ENCODE measurements around the gene REC8. TPM values are rescaled to one million over a fixed set of nuclear protein-coding genes. Genes with fewer than 3 reads are reported as not detected.

REC8 gene
- total and polyA plus RNA-seq, 2 experiments from 2014 or later, result 44.8 to 170 TPM

DNA sequence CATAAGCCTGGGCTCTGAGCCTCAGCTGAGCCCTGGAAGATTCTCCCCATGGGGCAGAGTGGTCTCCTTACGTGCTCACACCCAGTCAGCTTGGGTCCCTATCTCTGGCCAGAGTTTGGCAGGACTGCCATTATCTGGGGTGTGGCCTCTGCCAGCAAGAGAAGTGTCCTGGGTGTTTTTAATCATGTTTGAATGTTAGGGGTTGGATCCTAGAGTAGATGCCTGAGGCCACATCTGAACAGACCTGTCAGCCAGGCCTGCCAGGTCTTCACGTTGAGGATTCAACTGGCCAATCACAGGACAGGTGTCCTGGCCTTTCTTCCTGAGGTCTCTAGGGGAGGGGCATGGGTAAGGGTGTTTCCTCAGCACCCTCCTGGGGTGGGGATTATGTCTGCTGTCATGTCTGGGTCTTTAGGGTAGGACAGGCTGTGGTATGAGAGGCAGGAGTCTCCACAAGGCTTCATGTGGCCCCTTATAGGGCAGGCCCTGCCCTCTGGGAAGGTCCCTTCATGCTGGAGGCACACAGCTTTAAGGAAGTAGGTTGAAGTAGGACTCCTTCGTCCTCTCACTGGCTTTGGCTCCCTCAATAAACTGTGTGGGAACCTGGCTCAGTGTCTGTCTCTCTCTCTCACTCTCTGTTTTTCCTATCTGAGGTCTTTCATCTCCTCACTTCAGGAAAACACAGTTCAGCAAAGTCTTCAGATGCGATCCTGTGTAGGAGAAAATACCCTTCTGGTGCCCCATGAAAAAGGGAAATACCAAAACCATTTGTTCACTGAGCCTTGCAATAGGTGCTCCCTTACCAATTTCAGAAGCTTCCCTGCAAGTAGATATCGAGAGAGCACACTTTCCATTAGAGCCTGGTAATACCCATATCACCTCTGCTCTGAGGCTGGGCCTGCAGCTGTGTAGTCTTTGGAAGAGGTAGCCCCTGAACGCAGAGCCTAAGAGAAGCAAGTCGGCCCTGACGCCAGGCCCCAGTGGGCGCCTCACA is 48.2 kb upstream of the REC8 start:
- no peak for DNase-seq (ENCODE audit: low spot score)
- Histone ChIP-seq H3K4me2 (no peak overlapping the region), H3K79me2 (no peaks in the 10 kb centered on the region), H4K20me1 (ENCODE audit: insufficient read depth, poor library complexity, severe bottlenecking) (no peaks in the 10 kb centered on the region), H3K4me3 (no peak overlapping the region), H3K4me1 (ENCODE audit: insufficient read depth) (no peaks in the 10 kb centered on the region), H3K9me3 (ENCODE audit: low read depth) (no peaks in the 10 kb centered on the region), H3K27me3 (no peaks in the 10 kb centered on the region), H2AFZ (no peak overlapping the region), H3K9me2 (replicated peaks; ENCODE audit: insufficient read depth) (no peaks in the 10 kb centered on the region), H3K27ac (no peak overlapping the region), H3K36me3 (replicated peaks; ENCODE audit: insufficient read depth, low read depth) (no peaks in the 10 kb centered on the region)
- 91% methylated on average over 9 of the region's 9 CpGs for WGBS (ENCODE audit: low lambda C conversion rate, missing lambda C conversion rate)
- TF ChIP-seq EZH2phosphoT487 (IDR thresholded peaks at IDR 0.05; ENCODE audit: low read depth, severe bottlenecking, unreplicated experiment), result no peak
- no peak for TF ChIP-seq CTCF (IDR thresholded peaks at IDR 0.05; ENCODE audit: poor library complexity)
- no peak for TF ChIP-seq EZH2 (IDR thresholded peaks at IDR 0.05; ENCODE audit: borderline replicate concordance)

GRCh38 chr14:24126939-24127338 is 44.9 kb upstream of the REC8 start:
- H3K9me2 ChIP-seq (replicated peaks; ENCODE audit: insufficient read depth), result no peaks in the 10 kb centered on the region
- no peak overlapping the region for H3K27ac ChIP-seq
- H3K4me1 ChIP-seq (ENCODE audit: insufficient read depth), result no peaks in the 10 kb centered on the region
- H3K9me3 ChIP-seq (ENCODE audit: low read depth), result no peaks in the 10 kb centered on the region
- no peaks in the 10 kb centered on the region for H3K79me2 ChIP-seq
- H3K4me3 ChIP-seq, result no peak overlapping the region
- TF ChIP-seq CTCF (IDR thresholded peaks at IDR 0.05; ENCODE audit: poor library complexity) (no peak), EZH2phosphoT487 (IDR thresholded peaks at IDR 0.05; ENCODE audit: low read depth, severe bottlenecking, unreplicated experiment) (no peak), EZH2 (IDR thresholded peaks at IDR 0.05; ENCODE audit: borderline replicate concordance) (no peak)
- DNase-seq (ENCODE audit: low spot score), result no peak
- no peak overlapping the region for H2AFZ ChIP-seq
- no peaks in the 10 kb centered on the region for H3K36me3 ChIP-seq (replicated peaks; ENCODE audit: insufficient read depth, low read depth)
- H3K27me3 ChIP-seq, result no peaks in the 10 kb centered on the region
- H4K20me1 ChIP-seq (ENCODE audit: insufficient read depth, poor library complexity, severe bottlenecking), result no peaks in the 10 kb centered on the region
- H3K4me2 ChIP-seq, result no peak overlapping the region

DNA sequence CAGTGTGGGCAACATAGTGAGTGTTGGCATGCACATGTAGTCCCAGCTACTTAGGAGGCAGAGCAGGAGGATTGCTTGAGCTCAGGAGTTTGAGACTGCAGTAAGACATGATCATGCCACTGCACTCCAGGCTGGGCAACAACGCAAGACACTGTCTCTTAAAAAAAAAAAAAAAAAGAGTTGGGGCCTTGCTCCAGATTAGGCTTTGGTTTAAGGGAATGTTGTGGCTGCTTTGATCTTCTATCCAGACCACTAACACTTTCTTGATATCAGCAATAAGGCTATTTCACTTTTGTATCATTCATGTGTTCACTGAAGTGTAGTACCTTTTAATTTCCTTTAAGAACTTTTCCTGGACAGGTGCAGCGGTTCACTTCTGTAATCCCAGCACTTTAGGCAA is 44.2 kb upstream of the REC8 start:
- Histone ChIP-seq H4K20me1 (ENCODE audit: insufficient read depth, poor library complexity, severe bottlenecking) (no peaks in the 10 kb centered on the region), H3K4me2 (no peak overlapping the region), H3K4me3 (no peak overlapping the region), H3K4me1 (ENCODE audit: insufficient read depth) (no peaks in the 10 kb centered on the region), H3K9me2 (replicated peaks; ENCODE audit: insufficient read depth) (no peaks in the 10 kb centered on the region), H3K36me3 (replicated peaks; ENCODE audit: insufficient read depth, low read depth) (no peaks in the 10 kb centered on the region), H3K9me3 (ENCODE audit: low read depth) (no peaks in the 10 kb centered on the region), H2AFZ (no peak overlapping the region), H3K27ac (no peak overlapping the region), H3K27me3 (no peaks in the 10 kb centered on the region), H3K79me2 (no peaks in the 10 kb centered on the region)
- TF ChIP-seq EZH2 (IDR thresholded peaks at IDR 0.05; ENCODE audit: borderline replicate concordance), result no peak
- TF ChIP-seq CTCF (IDR thresholded peaks at IDR 0.05; ENCODE audit: poor library complexity), result no peak
- TF ChIP-seq EZH2phosphoT487 (IDR thresholded peaks at IDR 0.05; ENCODE audit: low read depth, severe bottlenecking, unreplicated experiment), result no peak
- no peak for DNase-seq (ENCODE audit: low spot score)
- 88% methylated on average over 2 of the region's 2 CpGs for WGBS (ENCODE audit: low lambda C conversion rate, missing lambda C conversion rate)

Data from hepatocyte (in vitro differentiated cells).